NCI-H2171 (cell line): ENCODE results near the gene AQP3.
"Not testable (repeated sequence)": the region's sequence is repeated elsewhere in the genome, so short reads cannot be mapped to it uniquely, and the experiment has no call there.

Experiments used
- DNase-seq: peaks from one replicate; lab custom pipeline; 2025; lab: John Stamatoyannopoulos, UW

The AQP3 gene

DNA sequence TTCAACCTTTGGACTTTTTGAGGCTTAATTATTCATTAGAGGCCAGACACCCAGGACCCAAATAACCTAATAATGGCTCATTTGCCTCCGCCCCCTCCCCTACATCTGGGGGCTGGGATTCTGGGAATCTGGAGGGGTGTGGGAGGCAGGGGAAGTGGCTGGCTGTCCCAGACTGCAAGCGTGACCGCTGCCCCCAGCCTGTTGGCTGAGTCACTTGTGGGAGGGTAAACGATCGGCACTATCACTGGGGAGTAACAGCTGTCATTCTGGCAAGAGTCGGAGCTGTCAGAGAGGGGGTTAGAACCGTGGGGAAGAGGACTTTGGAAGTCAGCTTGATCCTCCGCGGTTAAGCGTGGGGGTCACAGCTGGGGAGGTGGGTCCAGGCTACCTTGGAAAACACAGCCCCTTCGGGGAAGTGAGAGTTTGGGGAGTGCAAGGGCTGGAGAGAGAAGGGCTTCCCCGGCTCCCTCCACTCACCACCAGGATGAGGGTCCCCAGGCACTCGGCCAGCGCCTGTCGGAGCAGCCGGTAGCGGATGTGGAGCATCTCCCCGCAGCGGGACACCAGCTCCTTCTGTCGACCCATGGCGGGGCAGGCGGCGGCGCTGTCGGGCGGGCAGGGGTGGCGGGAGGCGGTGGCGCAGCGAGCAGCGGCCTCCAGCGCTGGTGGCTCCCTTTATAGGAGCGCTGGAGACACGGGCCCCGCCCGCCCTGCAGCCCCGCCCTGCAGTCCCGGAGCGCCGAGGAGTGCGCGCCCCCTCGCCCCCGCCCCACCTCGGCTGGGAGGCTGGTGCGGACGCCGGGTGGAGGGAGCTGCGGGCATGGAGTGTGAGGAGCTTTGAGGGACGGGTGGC is at the start of gene AQP3:
TSS of gene AQP3 (minus strand) at position 648 of the 853 bp plus-strand sequence. CDS start at position 585, 63 bp downstream.
- peak; percentile 52 for DNase-seq

DNA sequence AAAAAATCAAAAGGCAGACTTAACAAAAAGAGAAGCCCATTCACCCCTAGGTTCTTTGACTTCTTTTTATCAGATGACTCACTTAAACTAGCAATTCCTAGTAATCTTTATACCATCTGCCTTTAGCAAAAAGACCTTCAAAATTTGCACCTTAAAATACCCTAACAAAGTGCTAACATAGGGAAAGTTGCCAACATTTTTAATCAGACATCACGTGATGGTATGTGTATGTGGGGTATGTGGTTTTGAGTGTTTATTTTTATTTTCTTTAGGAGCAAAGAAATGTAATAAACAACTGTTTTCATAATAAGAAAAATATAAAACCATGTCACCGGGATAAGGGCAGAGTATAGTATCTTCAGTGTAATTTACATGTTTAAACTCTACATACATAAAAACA is 46.4 kb upstream of the AQP3 start:
- not testable (repeated sequence) for DNase-seq

DNA sequence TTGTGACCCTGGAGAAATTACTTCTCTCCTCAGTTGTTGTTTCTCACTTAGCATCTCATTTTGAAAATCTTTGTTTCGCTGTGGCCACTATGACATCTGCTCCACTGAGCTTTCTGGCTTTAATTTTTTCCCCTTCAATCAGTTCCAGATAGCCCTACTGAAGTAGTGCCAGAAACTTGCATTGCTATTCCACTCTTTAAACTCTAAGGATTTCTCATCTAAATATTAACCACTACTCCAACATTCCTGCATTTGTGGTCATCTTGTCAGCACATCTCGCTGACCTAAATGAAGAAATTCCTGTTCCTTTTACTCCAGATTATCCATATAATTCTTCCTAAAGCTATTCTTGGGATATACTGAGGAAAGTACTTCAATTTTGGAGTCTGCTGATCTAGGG is 41.7 kb upstream of the AQP3 start:
- DNase-seq: no peak

DNA sequence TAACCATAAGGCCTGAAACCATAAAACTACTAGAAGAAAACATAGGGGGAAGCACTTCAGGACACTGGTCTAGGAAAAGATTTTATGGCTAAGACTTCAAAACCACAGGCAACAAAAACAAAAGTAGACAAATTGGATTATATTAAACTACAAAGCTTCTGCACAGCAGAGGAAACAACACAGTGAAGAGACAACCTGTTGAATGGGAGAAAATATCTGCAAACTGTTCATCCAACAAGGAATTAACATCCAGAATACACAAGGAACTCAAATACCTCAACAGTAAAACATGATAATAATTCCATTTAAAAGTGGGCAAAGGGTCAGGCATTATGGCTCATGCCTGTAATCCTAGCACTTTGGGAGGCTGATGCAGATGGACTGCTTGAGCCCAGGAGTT is 37.9 kb upstream of the AQP3 start:
- not testable (repeated sequence) for DNase-seq

DNA sequence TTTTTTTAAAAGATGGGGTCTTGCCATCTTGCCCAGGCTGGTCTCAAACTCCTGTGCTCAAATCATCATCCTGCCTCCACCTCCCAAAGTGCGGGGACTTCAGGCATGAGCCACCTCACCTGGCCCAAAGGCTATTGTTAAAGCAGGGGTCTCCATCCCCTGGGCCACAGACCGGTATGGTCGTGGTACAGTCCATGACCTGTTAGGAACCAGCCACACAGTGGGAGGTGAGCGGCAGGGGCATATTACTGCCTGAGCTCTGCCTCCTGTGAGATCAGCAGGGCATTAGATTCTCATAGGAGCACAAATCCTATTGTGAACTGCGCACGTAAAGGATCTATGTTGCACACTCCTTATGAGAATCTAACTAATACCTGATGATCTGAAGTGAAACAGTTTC is 33.6 kb upstream of the AQP3 start:
- DNase-seq: no peak

DNA sequence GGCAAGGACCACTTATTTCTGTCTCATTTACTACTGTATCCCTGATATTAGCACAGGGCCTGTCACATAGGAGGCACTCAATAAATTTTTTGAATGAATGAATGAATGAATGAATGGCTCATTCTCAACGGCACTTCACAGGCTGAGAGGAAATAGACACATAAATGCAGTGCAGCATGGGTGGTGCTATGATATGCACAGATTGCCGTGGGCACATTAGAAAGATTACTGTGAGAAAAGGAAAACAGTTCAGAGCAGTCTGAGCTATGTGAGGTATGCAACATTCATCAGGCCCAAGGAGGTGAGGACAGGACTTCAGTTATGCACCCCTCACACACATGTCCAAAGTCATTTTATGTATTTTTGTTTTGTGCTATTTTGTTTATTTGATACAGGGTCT is 32.7 kb upstream of the AQP3 start:
- DNase-seq: no peak

DNA sequence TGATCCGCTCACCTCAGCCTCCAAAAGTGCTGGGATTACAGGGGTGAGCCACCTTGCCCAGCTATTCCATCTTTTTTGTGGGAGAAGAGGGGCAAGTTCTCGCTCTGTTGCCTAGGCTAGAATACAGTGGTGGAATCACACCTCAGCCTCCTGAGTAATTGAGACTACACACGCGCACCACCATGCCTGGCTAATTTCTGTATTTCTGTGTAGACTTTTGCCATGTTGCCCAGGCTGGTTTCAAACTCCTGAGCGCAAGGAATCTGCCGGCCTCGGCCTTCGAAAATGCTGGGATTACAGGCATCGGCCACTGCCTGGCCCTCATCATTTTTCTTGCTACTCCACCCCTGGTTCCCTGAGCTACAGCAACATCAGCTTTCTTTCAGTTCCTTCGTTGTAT is 29.1 kb upstream of the AQP3 start:
- no peak for DNase-seq

DNA sequence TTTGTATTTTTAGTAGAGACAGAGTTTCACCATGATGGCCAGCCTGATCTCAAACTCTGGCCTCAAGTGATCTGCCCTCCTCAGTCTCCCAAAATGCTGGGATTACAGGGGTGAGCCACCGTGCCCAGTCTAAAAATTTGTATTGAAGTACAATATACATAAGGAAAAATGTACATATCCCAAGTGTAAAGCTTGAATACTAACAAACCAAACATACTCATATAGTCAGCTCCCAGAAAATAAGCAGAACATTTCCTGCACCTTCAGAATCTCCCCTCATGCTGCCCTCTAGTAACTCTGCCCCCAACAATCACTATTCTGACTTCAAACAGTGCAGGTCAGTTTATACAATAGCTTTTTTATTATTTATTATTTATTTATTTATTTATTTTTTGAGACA is 28.0 kb upstream of the AQP3 start:
- no peak for DNase-seq

DNA sequence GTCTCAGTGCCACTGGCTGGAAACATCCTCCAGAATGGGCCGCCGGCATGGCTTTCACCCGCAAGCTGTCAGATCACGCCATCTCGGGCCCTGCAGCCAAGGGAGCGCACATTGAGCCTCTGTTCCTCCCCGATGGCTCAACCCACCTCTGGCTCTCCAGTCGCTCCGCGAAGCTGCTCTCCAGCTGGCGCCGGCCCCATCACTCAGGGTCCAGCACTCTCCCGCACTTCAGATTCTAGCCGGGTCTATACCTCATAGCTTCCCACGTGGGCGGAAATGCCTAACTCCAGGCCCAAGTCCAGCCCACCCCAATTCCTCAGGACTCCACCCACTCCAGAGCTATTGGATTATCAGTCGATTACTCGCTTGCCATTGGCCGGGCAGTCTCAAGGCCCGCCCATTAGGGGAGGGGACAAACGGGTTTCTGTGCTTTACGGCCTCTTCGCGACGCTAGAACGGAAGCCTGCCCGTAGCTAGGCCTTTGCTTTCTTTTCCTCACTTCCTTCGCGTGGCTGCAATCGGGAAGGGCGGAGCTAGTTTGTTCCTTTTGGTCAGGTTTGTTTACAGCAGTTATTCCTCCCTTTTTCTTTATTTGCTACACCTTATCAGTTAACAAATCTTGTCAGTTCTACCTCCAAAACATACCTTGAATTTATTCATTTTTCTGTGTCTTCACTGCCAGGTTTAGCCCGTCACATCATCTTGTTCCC is 26.4 kb upstream of the AQP3 start, which contains the start of gene NOL6:
TSS of gene NOL6 (minus strand) at position 282 of the 710 bp plus-strand sequence. CDS start at position 200, 82 bp downstream.
- DNase-seq: peak; percentile 90

DNA sequence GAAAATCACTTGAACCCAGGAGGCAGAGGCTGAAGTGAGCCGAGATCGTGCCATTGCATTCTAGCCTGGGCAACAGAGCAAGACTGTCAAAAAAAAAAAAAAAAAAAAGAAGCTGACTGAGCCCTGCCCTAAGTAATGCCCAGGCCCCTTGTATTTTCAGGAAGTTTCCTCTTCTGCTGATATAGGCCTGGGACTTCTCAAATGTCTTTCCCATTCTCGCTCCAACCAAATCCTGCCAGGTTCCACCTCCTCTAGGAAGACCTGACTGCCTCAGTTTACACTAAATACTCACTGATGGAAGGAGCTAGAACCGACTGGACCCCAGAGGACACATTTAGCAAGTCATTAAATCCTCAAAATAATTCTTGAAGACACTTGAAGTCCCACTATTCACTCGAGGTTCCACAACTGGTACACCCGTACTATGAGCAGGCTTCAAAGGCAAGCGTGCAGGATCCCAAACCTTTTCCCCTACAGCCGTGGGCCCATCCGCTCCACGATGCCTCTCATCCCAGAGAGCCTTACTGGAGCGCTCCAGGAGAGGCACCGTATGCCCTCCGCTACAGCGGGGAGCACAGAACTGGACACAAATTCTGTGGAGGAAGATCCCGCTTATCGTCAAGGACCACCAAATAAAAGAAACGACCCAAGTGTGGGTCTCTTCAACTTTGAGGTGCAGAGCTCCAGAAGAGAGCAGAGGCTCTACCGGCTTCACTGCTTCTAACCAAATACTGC is 25.7 kb upstream of the AQP3 start:
- no peak for DNase-seq

DNA sequence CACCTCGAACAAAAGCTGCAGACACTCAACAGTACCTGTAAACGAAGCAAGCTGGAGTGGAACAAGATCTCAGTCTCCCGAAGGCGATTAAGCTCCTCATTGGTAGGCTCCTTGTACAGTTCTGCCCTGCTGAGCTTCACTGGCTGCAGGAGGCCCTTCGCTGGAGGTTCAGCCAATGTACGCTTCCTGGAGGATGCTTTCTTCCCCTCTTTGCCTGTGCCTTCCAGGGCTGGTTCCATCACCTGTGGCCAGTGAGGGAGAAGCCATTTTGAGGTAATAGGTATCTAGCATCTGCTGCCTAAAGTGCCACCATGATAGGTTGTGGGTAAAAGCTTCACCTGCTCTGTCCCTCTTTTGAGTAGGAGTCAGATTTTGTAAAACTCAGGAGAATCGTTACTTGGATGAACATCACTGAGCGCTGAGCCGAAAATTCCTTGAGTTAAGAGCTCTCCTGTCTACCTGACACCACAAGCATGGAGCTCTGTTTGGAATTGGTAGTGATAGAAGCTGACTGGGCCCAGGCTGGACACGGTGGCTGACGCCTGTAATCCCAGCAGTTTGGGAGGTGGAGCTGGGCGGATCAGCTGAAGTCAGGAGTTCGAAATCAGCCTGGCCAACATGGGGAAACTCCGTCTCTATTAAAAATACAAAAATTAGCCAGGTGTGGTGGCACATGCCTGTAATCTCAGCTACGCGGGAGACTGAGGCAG is 24.9 kb upstream of the AQP3 start:
- no peak for DNase-seq

DNA sequence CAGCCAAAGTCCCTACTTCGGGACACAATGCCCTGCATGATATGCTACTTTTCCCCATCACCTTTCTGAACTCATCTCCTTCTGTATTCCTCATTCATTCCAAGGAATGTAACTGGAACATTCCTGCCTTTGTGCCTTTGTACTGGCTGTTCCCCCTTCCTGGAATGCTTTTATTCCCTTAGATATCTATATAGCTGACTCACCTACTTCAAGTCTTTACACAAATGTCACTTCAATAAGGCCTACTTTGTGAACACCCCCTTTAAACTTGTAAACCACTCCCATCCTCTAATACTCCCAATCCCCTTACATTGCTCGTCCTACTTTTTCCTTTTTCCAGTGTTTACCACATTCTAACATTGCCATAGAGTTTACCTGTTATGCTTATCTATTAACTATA is 24.0 kb upstream of the AQP3 start:
- DNase-seq: no peak

DNA sequence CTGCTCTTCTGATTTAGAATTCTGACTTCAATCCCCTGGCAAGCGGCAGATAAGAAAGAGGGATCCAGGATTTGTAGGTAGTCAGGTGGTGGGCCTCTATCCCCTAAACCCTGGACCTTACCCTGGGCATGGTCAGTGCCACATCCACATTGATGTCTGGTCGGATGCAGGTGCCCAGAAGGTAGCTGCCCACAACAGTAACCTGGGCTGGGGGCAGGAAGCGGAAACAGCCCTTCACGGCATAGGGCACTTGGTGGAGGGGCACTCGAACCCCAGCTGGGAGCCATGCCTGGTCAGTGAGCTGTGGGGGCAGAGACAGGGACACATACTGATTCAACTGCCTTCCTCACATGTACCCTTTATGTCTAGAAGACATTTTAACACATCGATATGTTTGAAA is 22.5 kb upstream of the AQP3 start:
- DNase-seq: no peak

DNA sequence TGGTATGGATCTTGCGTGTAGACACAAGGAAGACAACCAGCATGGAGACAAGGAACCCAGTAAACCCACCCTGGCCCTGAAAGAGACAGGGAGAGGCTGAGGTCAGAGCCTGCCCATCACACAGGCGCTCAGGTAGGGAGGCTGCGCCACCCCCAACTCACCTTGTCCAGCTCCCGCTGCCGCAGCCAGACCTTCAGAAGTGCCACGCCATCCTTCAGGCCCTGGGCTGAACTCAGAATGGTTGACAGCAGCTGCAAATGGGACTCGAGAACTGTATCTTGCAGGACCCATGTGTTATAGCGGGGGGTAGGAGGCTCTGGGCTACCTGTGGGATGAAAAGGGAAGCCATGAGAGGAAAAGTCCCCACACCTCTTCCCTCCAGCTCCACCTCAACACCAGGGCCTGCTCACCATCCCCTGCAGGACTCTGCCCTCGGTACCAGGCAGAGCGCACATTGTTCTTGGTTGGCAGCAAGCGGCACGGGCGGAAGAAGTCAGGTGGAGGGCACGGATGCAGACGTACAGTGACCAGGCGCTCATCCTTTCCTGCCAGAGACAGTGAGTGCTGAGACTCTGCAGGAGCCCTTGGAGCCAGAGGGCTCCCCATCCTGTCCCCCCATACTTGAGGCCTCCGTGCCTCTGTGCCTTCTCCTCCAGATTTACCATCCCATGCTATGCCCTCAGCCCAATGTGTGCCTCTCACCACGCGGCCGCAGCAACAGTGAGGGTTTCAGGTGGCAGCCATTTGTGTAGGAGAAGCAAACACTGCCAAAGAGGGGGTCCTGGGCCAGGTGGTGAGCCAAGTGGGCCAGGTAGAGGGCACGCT is 21.6 kb upstream of the AQP3 start:
- DNase-seq: no peak

DNA sequence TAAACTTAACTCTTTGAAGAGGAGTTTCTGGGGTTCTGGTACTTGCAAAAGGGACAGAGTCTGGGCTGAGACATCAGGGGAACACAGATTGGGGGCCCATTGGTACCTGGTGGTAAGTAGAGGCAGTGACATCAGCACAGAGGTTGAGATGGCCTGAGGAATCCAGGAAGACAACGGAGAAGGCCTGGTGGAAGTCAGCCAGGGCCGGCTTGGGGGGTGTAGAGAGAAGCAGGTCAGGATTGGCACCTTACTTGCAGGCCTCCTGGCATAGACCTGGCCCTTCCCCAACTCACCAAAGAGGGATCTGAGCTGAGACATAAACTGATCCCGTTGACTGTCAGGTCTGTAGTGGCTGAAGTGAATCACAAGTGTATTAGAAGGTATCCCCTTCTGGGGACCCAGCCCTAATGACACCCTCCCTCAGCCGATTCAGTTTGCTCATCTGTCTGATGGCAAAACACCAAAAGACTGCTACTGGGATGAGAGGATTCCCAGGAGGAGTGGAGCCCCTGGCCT is 20.9 kb upstream of the AQP3 start:
- DNase-seq: no peak

DNA sequence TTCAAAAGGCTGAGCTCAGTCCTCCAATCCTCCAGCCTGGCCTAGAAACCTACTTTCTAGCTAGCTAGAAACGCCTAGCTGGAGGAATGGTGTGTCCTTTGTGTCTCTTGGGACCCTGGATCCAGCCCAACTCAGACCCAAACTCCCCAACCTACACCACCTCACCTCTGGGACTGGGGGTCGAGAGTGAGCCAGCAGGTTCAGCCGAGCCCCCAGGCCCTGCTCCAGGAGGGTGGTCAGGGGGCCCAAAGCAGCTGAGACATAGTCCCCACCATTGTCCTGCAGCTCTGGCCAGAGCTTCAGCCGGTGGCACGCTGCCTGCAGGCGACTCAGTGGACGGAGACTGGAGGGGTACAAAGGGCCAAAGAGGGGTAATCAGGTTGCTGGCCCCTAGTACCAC is 20.1 kb upstream of the AQP3 start:
- no peak for DNase-seq

DNA sequence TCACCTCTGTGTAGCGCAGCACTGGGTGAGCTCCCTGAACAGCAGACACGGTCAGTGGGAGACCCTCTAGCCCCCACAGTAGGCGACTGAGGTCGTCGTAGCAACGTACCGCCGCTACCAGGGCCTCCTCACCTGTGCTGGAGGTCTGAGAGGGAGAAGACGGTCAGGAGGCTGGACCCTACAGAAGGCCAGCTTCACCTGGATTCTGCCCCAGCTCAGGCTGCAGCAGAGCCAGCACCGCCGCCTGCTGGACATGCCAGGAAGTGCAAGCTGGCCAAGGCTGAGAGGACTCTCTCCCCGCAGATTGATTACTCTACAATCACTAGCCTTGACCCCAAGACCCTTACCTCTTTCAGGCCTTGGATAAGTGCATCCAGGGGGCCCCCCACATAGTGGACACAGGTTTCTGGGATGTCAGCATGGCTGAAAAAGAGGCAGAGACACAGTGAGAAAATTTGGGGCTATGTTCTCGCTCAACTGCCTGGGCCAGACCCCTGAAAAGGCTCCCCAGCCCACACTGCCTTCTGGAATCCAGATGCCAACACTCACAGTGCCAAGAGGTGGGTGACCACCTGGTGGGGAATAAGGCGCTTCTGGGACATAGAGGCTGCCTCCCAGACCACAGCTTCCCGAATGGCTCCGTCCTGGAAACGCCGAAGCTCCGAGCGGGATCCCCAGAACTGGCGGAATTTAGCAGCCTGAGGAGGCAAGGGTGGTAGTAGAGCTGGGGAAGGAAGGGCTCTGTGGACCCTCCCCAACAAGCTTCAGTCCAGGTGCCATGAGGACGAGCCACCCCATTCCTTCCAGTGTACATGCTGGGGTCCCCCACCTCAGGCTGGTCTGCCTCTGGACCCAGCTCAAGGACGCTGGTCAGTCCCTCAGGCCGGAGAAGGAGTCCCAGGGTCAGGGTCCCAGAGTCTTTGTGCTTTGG is 19.4 kb upstream of the AQP3 start:
- no peak for DNase-seq

DNA sequence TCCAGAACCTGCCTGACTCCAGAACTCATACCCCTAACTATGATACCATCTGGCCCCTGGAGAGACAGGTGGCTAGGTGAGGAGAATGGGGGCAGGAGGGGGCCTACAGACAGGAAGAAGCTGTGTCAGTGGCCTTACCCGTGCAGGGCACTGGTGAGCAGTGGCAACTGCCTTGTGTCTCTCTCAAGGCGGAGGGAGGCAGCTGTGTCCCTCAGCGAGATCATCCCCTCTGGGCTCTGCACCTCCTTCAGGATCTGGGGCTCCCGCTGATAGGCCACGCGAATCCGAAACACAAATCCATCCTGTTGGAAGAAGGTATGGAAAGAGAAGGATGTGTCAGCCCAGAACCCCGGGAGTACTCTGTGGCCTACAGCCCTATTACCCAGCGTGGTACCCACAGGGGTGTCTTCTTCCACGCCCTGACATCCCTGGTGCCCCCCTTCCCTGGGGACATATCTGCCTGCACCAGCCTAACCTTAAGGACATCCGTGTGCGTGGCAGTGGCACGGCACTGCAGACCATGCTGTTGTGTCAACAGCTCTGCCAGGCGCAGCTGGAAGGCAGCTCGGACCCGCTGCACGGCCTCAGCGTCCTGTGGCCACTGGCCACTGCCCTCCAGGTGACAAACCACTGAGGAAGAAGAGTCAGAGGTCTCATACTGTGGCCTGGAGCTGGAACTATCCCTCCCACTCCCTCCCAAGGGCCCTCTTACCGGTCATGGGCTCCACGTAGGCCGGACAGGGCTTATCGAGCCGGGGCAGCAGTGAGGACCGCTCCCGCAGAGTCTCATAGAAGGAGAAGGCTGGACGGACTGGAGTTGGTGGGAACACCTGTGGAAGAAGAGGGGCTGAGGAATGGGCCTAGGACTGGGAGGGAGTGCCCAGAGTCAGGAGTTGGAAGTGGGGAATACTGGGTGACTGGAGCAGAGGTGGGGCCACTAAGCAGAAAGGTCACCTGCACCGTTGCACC is 18.5 kb upstream of the AQP3 start:
- DNase-seq: no peak

DNA sequence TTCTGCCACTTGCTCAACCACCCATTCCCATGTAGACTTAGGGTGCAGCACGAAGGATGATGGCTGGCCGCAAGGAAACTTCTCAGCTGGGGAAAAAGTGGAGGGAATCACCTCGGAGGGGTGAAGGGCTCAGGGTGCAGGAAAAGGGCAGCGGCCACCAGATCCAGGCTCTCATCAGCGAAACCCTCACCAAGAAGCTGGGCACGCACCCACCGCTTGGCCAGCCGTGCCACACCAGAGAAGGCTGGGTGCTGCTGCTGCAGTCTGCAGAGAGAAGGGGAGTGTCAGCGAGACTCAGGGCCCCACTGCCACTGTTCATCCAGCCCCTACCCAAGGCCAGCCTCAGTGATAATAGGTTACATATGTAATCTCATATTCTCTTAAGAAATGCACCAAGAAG is 17.7 kb upstream of the AQP3 start:
- no peak for DNase-seq
